ENCODE data around the gene MEI1.
"Not testable (repeated sequence)": the region's sequence is repeated elsewhere in the genome, so short reads cannot be mapped to it uniquely, and the experiment has no call there.

Gene MEI1

GRCh38 chr22:41668971-41669911 is 30.1 kb upstream of the MEI1 start:
- FAIRE-seq (no peak), DNase-seq (ENCODE audit: insufficient read length, low spot score) (no peak)

GRCh38 chr22:41672096-41672495 is 27.2 kb upstream of the MEI1 start:
- not testable (repeated sequence) for DNase-seq (ENCODE audit: insufficient read length, low spot score); FAIRE-seq

More at GRCh38 chr22:41668971-41669911, 30.1 kb upstream of the MEI1 start:
- TF ChIP-seq CTCF (IDR thresholded peaks at IDR 0.05; ENCODE audit: insufficient read depth, missing control alignments): no peak

GRCh38 chr22:41672780-41673509 is 26.4 kb upstream of the MEI1 start:
- TF ChIP-seq CTCF (IDR thresholded peaks at IDR 0.05; ENCODE audit: insufficient read depth, missing control alignments): no peak
- DNase-seq (ENCODE audit: insufficient read length, low spot score): no peak
- no peak for FAIRE-seq

- DNase-seq (ENCODE audit: insufficient read length, low spot score) (no peak), FAIRE-seq (no peak)
- no peak for TF ChIP-seq CTCF (IDR thresholded peaks at IDR 0.05; ENCODE audit: insufficient read depth, missing control alignments)
Observed at GRCh38 chr22:41674846-41675340, 24.4 kb upstream of the MEI1 start.

- TF ChIP-seq CTCF (IDR thresholded peaks at IDR 0.05; ENCODE audit: insufficient read depth, missing control alignments): no peak
- no peak for FAIRE-seq
- no peak for DNase-seq (ENCODE audit: insufficient read length, low spot score)
Observed at GRCh38 chr22:41676134-41676533, 23.2 kb upstream of the MEI1 start.

GRCh38 chr22:41681616-41682015 is 17.7 kb upstream of the MEI1 start:
- TF ChIP-seq CTCF (IDR thresholded peaks at IDR 0.05; ENCODE audit: insufficient read depth, missing control alignments): no peak
- DNase-seq (ENCODE audit: insufficient read length, low spot score): no peak
- no peak for FAIRE-seq

- FAIRE-seq (no peak), DNase-seq (ENCODE audit: insufficient read length, low spot score) (no peak)
- TF ChIP-seq CTCF (IDR thresholded peaks at IDR 0.05; ENCODE audit: insufficient read depth, missing control alignments): no peak
Observed at GRCh38 chr22:41682033-41682807, 17.1 kb upstream of the MEI1 start.
